ENCODE measurements around the gene POLR1B. TPM values are rescaled to one million over a fixed set of nuclear protein-coding genes. Genes with fewer than 3 reads are reported as not detected.

The POLR1B gene
- polyA plus RNA-seq, 10 donors, result 10.9 to 19.6 (median 13.9) TPM

Other genes starting within 250 kb of the POLR1B start
- gene RGPD8, start 108.8 kb upstream of the POLR1B start, polyA plus RNA-seq (ENCODE audit: insufficient read length in 10 of 10), result 1 to 10 TPM; 1.2 to 4.5 (median 2.4) TPM
- gene TTL, start 60.3 kb upstream of the POLR1B start, polyA plus RNA-seq (ENCODE audit: insufficient read length in 10 of 10), result 10 to 100 TPM; 32.1 to 47.1 (median 38.9) TPM
- gene CHCHD5, start 42.1 kb downstream of the POLR1B start, polyA plus RNA-seq (ENCODE audit: insufficient read length in 10 of 10), result 10 to 100 TPM; 19.0 to 31.6 (median 24.4) TPM
- gene SLC20A1, start 103.5 kb downstream of the POLR1B start, polyA plus RNA-seq (ENCODE audit: insufficient read length in 10 of 10), result 10 to 100 TPM; 16.1 to 32.4 (median 21.9) TPM
- gene NT5DC4, start 178.6 kb downstream of the POLR1B start, polyA plus RNA-seq (ENCODE audit: insufficient read length in 10 of 10), result under 1 TPM in 3 of 10 donors, not detected in 7; 0.18 to 0.67 (median 0.18) TPM
- gene CKAP2L, start 222.1 kb downstream of the POLR1B start, polyA plus RNA-seq (ENCODE audit: insufficient read length in 10 of 10), result 10 to 100 TPM in 4 of 10 donors, 1 to 10 TPM in 6; 6.8 to 15.8 (median 9.6) TPM
- gene IL1A, start 242.0 kb downstream of the POLR1B start, polyA plus RNA-seq (ENCODE audit: insufficient read length in 10 of 10), result under 1 TPM in 2 of 10 donors, not detected in 8; 0.10 to 0.23 TPM

All from muscle of back (tissue), 10 donors.